Measurements from ENCODE around the gene FUT9.

Gene FUT9

DNA sequence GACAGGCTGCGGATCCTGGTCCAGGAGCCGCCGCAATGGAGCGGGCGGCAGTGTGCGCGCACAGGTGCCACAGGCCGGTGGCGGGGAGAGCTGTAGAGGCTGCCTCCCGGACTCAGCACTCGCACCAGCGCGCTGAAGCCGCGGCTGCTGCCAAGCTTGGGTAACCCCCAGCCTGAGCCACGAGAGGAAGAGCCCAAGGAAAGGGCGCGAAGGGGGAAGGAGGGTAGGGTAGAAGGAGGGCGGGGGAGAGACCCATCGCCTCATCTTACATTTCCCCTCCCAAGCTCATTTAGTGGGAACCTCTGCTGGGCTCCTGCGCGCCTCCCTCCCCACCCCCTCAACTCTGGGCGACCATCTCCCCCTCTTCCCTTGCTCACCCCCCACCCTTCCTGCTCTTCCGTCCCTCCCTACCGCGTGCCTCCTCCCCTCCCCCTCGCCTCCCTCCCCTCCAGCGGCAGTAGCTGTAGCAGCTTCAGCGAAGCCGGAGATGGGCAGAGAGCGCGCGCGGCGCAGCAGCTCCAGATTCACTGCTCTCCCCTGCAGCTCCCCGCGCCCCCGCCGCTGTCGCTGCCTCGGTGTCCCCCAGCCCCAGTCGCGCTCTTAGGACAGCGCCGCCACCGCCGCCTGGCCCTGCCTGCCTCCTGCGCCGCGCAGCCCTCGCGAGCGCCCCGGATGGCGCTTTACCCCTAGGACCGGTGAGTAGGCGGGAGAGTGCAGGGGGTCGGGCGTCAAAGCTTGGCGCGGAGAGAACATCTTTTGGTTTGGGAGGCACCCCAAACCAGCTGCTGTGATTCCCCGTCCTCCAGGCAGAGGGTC is at the start of gene FUT9:
Gene FUT9 (plus strand): TSS at position 457 of the 816 bp plus-strand sequence. CDS start 187,182 bp downstream, outside the sequence.
- no peak for DNase-seq

GRCh38 chr6:95967594-95967993 is 48.2 kb upstream of the FUT9 start:
- DNase-seq, result no peak

DNA sequence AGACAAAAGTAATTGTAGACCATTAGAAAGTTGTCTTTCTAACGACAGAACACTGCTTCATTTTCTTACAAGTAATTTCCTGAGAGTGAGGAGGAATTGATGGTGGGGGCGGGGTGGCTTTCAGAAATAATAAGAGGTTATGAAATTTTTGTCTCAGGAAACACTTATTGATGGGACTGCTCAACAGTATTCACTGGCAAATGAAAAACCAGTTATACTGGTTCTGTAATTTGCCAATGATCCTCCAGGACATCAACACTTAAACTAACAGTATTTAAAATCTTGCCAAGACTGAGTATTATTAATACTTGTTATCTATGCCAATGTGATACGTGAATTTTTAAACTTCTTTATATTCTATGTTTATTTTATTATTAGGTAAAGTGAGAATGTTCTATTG is 41.8 kb upstream of the FUT9 start:
- DNase-seq, result no peak

DNA sequence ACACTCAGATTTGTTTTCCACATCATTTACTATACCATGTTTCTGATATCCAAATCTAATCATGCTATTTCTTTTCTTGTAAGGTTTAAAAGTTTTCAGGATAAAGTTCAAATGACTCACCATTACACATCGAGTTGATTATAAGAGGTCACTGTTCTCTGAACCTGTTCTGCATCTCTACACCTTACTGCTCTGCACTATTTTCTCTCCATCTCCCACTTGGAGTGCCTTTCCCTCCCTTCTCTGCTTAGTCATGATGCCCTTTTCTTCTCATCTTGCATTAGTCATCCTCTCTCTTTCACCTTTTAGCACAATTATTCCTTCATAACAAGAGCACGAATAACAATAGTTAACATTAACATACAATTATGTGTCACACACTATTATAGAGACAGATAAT is 37.5 kb upstream of the FUT9 start:
- no peak for DNase-seq

DNA sequence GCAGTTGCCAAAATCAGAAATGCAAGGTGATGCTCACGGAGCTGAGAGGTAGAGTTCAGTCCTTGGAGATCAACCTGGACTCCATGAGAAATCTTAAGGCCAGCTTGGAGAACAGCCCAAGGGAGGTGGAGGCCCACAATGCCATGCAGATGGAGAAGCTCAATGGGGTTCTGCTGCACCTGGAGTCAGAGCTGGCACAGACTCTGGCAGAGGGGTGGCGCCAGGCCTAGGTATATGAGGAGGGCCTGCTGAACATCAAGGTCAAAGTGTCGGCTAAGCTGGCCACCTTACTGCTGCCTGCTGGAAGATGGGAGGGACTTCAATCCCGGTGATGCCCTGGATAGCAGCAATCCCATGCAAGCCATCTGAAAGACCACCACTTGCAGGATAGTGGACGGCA is 23.9 kb upstream of the FUT9 start:
- no peak for DNase-seq

GRCh38 chr6:95994151-95994550 is 21.6 kb upstream of the FUT9 start:
- no peak for DNase-seq

GRCh38 chr6:95998133-95998532 is 17.6 kb upstream of the FUT9 start:
- no peak for DNase-seq

GRCh38 chr6:96001891-96002575 is 13.7 kb upstream of the FUT9 start:
- no peak for DNase-seq

DNA sequence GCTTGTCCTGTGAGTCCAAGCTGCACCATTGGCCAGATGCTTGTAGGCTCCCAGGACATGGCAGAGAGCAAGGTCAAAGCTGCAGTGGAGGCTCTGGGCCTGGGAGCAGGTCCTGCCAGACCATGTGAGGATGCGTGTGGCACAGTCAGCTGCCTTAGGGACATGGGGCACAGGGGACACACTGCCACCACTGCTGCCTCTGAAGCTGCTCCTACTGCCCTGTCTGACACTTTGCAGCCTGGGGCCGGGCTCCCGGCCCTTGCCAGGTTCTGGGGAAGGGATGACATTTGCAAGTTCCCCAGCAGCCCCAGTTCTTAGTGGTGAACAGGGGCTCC is 13.2 kb upstream of the FUT9 start:
- no peak for DNase-seq

- DNase-seq, result no peak
Observed at GRCh38 chr6:96002912-96003311, 12.9 kb upstream of the FUT9 start.

DNA sequence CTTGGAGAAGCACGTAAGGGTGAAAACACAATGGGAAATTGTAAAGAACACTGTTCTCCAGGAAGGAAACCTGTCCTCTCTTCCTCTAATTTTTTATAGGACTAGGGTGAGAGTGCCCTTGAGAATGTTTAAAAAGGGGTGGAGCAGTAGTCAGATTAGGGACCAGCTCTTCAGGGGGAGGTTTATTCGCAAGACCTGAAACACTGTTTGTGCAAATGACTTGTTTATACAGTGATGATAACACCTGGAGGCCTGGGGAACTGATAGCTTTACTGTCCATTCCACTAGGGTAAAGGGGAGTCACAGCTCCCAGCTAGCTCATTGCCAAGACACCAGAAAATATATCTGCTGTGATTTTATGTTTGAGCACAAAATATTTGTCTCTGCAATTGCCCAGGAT is 8.1 kb upstream of the FUT9 start:
- no peak for DNase-seq

DNA sequence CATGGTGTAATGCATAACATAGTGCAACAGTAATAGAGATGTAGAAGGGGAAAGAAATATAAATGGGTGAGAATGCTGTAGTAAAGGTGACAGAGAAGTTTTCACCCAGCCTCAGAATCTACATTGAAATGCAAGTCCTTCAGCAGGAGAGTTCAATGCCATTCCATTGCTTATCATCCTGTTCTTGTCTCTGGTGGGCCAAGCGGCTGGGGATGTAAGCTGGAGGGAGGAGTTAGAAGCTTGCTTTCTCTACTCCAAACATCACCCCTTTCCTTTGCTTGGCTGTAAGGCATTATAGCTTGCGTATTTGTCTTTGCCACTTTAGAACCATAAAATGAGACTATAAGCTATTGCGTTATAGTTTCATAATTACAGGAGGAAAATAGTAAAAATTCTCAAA is 2.2 kb upstream of the FUT9 start:
- DNase-seq, result no peak

DNA sequence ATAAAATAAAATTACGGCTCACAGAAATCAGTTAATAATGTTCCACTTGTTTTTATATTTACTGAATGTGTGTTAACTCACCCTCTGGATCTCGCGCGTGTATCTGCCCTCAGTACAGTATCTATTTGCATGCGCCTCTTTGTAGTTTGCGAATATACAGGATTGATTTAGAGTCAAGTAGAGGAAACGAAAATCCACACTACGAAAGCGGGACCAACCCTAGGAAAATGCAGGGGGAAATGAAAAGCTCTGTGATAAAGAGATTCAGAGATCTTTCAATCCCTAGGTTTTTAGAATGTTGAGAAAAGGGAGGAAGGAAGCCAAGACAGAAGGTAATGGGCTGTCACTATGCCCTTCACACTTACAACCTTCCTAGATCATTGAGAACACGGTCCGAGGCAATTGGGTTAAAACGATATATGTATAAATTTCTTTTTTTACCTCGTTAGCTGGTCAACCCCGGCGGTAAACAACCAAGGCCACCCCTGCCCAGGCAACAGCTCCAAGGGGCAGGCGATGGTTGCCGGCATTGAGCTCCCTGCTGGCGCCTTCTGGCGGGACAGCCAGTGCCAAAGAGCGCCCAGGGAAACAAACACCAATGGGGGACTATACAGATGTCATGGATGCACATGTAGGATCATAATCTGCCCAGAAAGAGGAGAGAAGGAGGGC is 792 bp upstream of the FUT9 start:
- DNase-seq, result no peak

DNA sequence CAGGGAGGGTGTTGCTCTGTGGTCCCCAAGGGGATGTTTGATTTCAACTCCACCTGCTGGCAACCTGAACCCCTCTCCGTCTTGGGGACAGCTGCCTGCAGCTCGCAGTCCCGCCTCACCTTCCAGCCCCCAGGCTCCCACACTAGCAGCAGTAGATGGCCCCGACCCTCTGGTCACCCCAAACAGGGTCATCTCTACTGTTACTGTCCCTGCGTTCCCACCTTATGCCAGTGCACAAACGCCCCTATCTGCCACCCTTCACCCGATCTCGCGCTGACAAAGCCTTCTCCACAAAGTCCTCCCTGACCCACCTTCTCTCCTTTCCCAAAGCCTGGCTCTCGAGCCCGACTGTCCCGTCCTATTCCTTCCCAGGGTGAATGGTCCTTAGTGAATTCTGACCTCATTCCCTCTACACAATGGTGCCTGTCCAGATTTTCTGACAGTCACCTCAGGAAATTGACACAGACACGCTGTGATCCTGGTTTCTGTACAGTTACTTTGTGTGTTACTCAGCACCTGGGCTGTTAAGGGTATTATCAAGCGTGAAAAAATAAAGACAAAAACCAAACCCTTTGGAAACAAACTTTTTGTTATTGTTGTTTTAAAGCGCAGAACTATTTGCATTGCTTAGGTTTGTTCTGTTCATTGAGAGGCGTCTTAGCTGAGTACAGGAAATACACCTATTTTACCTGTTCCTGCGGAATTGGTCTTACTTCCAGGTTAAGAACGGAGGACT is 728 bp downstream of the FUT9 start:
- no peak for DNase-seq

DNA sequence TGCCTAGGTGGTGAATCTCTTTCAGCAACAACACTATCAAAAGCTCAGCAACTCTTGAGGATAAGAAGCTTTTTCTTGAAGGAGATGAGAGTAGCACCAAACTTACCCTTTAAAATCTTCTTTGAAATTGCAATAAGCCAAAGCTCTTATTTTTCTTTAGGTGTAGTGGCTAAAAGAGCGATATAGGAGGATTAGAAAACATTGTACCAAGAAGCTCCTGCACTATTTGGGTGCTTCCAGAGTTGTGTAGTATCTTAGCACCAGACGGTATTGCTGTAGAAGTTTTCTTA is 1.2 kb downstream of the FUT9 start:
- no peak for DNase-seq

- no peak for DNase-seq
Observed at GRCh38 chr6:96022225-96022624, 6.5 kb downstream of the FUT9 start.

DNA sequence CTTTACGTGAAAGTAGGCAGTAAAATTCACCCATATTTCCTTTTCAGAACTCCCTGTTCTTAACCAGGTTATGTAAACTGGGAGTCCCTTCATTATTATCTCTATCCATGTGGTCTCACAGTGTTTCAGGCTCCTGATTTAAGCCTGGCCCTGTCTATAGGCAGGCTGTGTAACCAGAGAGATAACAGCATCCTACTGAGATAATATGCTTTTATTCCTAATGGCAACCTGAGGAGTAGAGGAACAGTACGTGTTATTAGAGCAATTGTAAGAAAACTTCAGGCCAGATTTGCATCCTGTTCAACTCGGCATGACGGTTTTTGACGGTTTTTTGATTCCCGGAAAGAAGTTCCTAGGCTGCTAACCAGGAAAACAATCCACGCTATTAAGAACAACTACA is 16.9 kb downstream of the FUT9 start:
- no peak for DNase-seq

DNA sequence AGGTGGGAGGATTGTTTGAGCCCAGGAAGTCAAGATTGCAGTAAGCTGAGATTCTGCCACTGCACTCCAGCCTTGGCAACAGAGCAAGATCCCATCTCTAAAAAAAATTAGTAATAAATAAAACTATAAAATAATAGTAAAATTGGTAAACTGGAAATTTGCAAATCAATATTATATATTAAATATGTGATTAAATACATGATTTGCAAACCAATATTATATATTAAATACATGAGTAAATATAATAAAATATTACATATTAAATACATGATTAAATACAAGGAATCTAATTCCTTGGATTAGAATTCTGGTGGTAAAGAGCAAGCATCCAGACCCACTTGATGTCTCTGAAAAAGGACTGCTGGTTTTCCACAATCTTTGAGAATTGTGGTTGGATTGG is 35.8 kb downstream of the FUT9 start:
- no peak for DNase-seq

GRCh38 chr6:96058082-96058481 is 42.3 kb downstream of the FUT9 start:
- DNase-seq, result no peak

- DNase-seq, result no peak
Observed at GRCh38 chr6:96059586-96059985, 43.8 kb downstream of the FUT9 start.

GRCh38 chr6:96060249-96060648 is 44.5 kb downstream of the FUT9 start:
- DNase-seq, result no peak

- DNase-seq, result no peak
Observed at GRCh38 chr6:96065213-96065612, 49.4 kb downstream of the FUT9 start.

DNA sequence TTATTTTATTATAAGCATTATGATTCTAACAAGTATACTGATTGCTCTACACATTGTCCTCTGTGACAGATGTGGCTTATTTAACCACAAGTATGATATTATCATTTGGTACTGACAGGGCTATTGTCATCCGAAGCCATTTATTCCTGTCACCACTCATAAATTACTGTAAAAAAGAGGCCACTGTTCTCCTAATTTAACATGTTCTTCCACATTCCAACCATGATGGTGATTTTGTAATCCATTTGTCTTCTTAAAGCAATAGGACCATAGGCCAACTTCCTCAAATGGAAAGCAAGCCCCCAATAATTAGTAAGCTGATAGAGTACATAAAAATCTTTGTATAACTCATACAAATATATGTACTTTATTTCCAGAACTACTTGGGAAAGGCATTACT is 50.6 kb downstream of the FUT9 start:
- DNase-seq, result no peak

- DNase-seq, result no peak
Observed at GRCh38 chr6:96073555-96073954, 57.8 kb downstream of the FUT9 start.

All from HCEC 1CT (cell line).